SK-N-SH treated with all-trans-retinoic acid at 6 μM for 48 hours (cell line): Measurements from ENCODE around the gene SDK1.

Experiments
- ATAC-seq: fragments of 200-7000 bp; cut with Tn5 transposase; 3 replicates; pipeline ENCODE4 v1.9.1; 2020; ENCODE audit warnings: mild to moderate bottlenecking, moderate library complexity
- ARNTL ChIP-seq: fragments of 450-650 bp; formaldehyde crosslinking; IDR thresholded peaks from 2 replicates; pipeline ENCODE4 v1.5.0; 2020; ENCODE audit warnings: low read depth, mild to moderate bottlenecking, moderate library complexity, borderline replicate concordance
- CSDC2 ChIP-seq: fragments of 250-450 bp; sonication (Bioruptor Pico); IDR thresholded peaks from 2 replicates; pipeline ENCODE4 v1.5.0; 2020; ENCODE audit warnings: mild to moderate bottlenecking, moderate library complexity
- ESRRG ChIP-seq: fragments of 250-450 bp; sonication (Bioruptor Pico); IDR thresholded peaks from 2 replicates; pipeline ENCODE4 v1.6.1; 2021; ENCODE audit warnings: mild to moderate bottlenecking
- GLIS3 ChIP-seq: fragments of 250-450 bp; sonication (Bioruptor Pico); IDR thresholded peaks from 2 replicates; pipeline ENCODE4 v1.5.0; 2020; ENCODE audit warnings: mild to moderate bottlenecking, moderate library complexity
- ISL1 ChIP-seq: fragments of 250-450 bp; sonication (Bioruptor Pico); IDR thresholded peaks from 2 replicates; pipeline ENCODE4 v2.1.2; 2022; ENCODE audit warnings: mild to moderate bottlenecking, moderate library complexity
- PPARA ChIP-seq: fragments of 250-450 bp; sonication (Bioruptor Pico); IDR thresholded peaks from 2 replicates; pipeline ENCODE4 v1.5.0; 2020; ENCODE audit warnings: mild to moderate bottlenecking, borderline replicate concordance
- RARB ChIP-seq: fragments of 250-450 bp; sonication (Bioruptor Pico); IDR thresholded peaks from 2 replicates; pipeline ENCODE4 v1.8.0; 2021; ENCODE audit warnings: mild to moderate bottlenecking, moderate library complexity
- TCF4 ChIP-seq: fragments of 250-450 bp; sonication (Bioruptor Pico); IDR thresholded peaks from 2 replicates; pipeline ENCODE4 v1.8.0; 2021; ENCODE audit warnings: mild to moderate bottlenecking, moderate library complexity, borderline replicate concordance
- TOX ChIP-seq: fragments of 250-450 bp; sonication (Bioruptor Pico); IDR thresholded peaks from 2 replicates; pipeline ENCODE4 v1.8.0; 2021; ENCODE audit warnings: mild to moderate bottlenecking, moderate library complexity, borderline replicate concordance
- ZC3H10 ChIP-seq: fragments of 250-450 bp; sonication (Bioruptor Pico); IDR thresholded peaks from 2 replicates; pipeline ENCODE4 v1.5.1; 2021; ENCODE audit warnings: mild to moderate bottlenecking, moderate library complexity
- ZFP3 ChIP-seq: fragments of 250-450 bp; sonication (Bioruptor Pico); IDR thresholded peaks from 2 replicates; pipeline ENCODE4 v1.5.0; 2020; ENCODE audit warnings: mild to moderate bottlenecking, moderate library complexity
- ZFP30 ChIP-seq: fragments of 450-650 bp; formaldehyde crosslinking; IDR thresholded peaks from 2 replicates; pipeline ENCODE4 v1.5.0; 2022; ENCODE audit warnings: mild to moderate bottlenecking, moderate library complexity
- ZNF565 ChIP-seq: fragments of 450-650 bp; formaldehyde crosslinking; conservative IDR thresholded peaks from 2 replicates; pipeline ENCODE4 v1.5.0; 2020; ENCODE audit warnings: low read depth, mild to moderate bottlenecking, moderate library complexity
- ZNF70 ChIP-seq: fragments of 450-650 bp; formaldehyde crosslinking; IDR thresholded peaks from 2 replicates; pipeline ENCODE4 v1.5.0; 2020; ENCODE audit warnings: mild to moderate bottlenecking, moderate library complexity
- ZNF8 ChIP-seq: fragments of 450-650 bp; formaldehyde crosslinking; IDR thresholded peaks from 2 replicates; pipeline ENCODE4 v1.5.0; 2020; ENCODE audit warnings: mild to moderate bottlenecking, moderate library complexity
- TF ChIP-seq, protein P1 (sequence below): fragments of 250-450 bp; sonication (Bioruptor Pico); IDR thresholded peaks from 2 replicates; pipeline ENCODE4 v1.5.0; 2020; ENCODE audit warnings: mild to moderate bottlenecking, moderate library complexity
- TF ChIP-seq, protein P2 (sequence below): fragments of 250-450 bp; sonication (Bioruptor Pico); IDR thresholded peaks from 2 replicates; pipeline ENCODE4 v1.8.0; 2021; ENCODE audit warnings: low read depth, mild to moderate bottlenecking, moderate library complexity, borderline replicate concordance
- TF ChIP-seq, protein P3 (sequence below): fragments of 250-450 bp; sonication (Bioruptor Pico); IDR thresholded peaks from 2 replicates; pipeline ENCODE4 v1.5.1; 2021; ENCODE audit warnings: mild to moderate bottlenecking, moderate library complexity

SDK1 gene

DNA sequence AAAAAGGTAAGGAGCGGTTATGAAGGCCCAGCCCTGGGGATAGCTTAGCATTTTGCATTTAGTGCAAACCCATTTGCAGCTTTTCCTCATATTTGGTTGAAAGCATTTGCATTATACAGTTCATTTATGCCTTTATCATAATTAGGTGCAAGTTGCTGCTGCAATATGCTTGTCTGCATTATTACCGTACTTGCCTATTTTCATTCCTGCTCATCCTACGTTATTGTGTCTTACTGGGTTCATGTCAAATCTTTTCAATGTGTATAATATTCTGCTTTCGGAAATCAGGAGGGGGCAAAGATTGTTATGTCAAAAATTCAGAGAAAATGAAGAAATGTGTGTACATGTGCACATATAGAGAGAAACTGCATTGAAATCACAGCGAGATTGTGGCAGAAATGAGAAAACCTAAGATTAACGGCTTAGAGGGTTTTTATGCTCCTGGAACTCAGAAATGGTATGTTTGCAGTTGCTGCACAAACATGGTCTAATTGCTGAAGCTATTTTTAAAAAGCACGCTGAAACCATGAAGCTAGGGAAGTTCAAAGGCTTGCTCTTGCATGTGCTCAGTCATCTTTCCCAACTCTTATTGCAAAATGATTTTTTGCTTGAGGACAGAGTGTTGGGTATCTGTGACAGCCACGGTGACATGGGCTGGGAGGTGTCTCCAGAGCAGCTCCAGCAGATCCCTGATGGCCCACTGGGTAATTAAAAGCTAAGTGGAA is 613.2 kb downstream of the SDK1 start:
- ATAC-seq, result no peak
- no peak for TF ChIP-seq ESRRG (CRISPR knock-in tag)
- TF ChIP-seq RARB, result no peak
- TF ChIP-seq, protein P1, sequence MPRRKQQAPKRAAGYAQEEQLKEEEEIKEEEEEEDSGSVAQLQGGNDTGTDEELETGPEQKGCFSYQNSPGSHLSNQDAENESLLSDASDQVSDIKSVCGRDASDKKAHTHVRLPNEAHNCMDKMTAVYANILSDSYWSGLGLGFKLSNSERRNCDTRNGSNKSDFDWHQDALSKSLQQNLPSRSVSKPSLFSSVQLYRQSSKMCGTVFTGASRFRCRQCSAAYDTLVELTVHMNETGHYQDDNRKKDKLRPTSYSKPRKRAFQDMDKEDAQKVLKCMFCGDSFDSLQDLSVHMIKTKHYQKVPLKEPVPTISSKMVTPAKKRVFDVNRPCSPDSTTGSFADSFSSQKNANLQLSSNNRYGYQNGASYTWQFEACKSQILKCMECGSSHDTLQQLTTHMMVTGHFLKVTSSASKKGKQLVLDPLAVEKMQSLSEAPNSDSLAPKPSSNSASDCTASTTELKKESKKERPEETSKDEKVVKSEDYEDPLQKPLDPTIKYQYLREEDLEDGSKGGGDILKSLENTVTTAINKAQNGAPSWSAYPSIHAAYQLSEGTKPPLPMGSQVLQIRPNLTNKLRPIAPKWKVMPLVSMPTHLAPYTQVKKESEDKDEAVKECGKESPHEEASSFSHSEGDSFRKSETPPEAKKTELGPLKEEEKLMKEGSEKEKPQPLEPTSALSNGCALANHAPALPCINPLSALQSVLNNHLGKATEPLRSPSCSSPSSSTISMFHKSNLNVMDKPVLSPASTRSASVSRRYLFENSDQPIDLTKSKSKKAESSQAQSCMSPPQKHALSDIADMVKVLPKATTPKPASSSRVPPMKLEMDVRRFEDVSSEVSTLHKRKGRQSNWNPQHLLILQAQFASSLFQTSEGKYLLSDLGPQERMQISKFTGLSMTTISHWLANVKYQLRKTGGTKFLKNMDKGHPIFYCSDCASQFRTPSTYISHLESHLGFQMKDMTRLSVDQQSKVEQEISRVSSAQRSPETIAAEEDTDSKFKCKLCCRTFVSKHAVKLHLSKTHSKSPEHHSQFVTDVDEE (CRISPR knock-in tag), result no peak
- no peak for TF ChIP-seq ISL1 (CRISPR knock-in tag)
- TF ChIP-seq, protein P2, sequence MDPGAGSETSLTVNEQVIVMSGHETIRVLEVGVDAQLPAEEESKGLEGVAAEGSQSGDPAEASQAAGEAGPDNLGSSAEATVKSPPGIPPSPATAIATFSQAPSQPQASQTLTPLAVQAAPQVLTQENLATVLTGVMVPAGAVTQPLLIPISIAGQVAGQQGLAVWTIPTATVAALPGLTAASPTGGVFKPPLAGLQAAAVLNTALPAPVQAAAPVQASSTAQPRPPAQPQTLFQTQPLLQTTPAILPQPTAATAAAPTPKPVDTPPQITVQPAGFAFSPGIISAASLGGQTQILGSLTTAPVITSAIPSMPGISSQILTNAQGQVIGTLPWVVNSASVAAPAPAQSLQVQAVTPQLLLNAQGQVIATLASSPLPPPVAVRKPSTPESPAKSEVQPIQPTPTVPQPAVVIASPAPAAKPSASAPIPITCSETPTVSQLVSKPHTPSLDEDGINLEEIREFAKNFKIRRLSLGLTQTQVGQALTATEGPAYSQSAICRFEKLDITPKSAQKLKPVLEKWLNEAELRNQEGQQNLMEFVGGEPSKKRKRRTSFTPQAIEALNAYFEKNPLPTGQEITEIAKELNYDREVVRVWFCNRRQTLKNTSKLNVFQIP (CRISPR knock-in tag), result no peak
- TF ChIP-seq, protein P3, sequence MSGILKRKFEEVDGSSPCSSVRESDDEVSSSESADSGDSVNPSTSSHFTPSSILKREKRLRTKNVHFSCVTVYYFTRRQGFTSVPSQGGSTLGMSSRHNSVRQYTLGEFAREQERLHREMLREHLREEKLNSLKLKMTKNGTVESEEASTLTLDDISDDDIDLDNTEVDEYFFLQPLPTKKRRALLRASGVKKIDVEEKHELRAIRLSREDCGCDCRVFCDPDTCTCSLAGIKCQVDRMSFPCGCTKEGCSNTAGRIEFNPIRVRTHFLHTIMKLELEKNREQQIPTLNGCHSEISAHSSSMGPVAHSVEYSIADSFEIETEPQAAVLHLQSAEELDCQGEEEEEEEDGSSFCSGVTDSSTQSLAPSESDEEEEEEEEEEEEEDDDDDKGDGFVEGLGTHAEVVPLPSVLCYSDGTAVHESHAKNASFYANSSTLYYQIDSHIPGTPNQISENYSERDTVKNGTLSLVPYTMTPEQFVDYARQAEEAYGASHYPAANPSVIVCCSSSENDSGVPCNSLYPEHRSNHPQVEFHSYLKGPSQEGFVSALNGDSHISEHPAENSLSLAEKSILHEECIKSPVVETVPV, result no peak

DNA sequence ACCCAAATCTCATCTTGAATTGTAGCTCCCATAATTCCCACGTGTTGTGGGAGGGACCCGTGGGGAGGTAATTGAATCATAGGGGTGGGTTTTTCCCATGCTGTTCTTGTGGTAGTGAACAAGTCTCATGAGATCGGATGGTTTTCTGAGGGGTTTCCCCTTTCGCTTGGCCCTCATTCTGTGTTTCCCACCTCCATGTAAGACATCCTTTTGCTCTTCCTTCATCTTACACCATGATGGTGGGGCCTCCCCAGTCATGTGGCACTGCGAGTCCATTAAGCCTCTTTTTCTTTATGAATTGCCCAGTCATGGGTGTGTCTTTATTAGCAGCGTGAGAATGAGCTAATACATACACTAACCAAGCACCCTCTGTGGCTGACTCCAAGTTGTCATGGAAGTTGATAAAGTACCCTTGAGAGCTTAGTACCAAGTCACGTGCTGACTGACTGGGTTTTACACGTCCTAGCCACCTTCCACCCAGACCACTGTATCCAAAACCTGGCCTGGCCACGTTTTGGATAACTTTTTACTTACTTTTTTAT is 614.4 kb downstream of the SDK1 start:
- TF ChIP-seq, protein P3, result no peak
- no peak for TF ChIP-seq ARNTL
- TF ChIP-seq, protein P1 (CRISPR knock-in tag), result no peak
- ATAC-seq, result no peak

DNA sequence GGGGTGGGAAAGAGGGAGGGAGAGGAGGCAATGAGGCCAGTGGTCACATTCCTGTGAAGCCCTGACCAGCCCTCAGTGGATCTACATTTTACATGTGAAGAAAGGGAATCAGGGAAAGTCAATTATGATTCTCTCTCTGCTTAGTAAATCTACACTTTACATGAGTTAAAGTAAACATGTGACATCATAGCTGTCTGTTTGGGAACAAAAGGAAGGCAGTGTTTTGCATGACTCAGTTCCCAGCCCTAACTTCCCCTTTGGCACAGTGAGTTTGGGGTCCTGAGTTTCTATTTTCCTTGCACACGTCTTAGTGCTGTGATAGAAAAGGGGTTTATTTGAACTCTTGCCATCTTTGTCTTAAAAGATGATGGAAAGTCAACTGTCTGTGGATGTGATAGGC is 615.1 kb downstream of the SDK1 start:
- ATAC-seq, result no peak
- TF ChIP-seq TOX (CRISPR knock-in tag), result no peak
- no peak for TF ChIP-seq ZC3H10 (CRISPR knock-in tag)

DNA sequence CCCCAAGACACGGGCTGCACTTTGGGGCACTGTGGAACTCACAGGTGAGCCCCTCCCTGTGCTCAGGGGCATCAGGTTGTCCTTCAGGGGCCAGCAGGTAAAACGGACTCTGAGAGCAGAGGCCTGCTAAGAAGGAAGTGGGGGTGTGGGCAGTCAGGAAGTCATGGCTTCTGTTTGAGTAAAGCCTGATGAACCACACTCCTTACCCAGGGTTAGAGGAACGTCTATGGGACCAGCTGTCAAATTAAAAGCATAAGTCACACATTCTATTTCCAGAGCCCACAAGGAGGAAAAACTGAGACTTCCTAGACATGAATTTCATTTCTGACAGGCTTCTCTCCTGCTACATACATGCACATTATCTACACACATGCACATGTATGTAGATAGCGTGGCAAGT is 616.4 kb downstream of the SDK1 start:
- TF ChIP-seq RARB, result no peak
- TF ChIP-seq ZNF8 (CRISPR knock-in tag), result no peak
- TF ChIP-seq, protein P1 (CRISPR knock-in tag), result no peak
- TF ChIP-seq TCF4 (CRISPR knock-in tag), result no peak
- no peak for TF ChIP-seq ISL1 (CRISPR knock-in tag)
- no peak for TF ChIP-seq ZNF70 (CRISPR knock-in tag)
- TF ChIP-seq ZNF565 (CRISPR knock-in tag), result no peak
- no peak for TF ChIP-seq ZFP3 (CRISPR knock-in tag)
- TF ChIP-seq CSDC2 (CRISPR knock-in tag), result no peak
- no peak for TF ChIP-seq ZFP30 (CRISPR knock-in tag)
- no peak for TF ChIP-seq TOX (CRISPR knock-in tag)
- TF ChIP-seq, protein P2 (CRISPR knock-in tag), result no peak
- TF ChIP-seq ESRRG (CRISPR knock-in tag), result no peak
- no peak for TF ChIP-seq ARNTL
- no peak for TF ChIP-seq PPARA
- TF ChIP-seq GLIS3 (CRISPR knock-in tag), result no peak
- no peak for ATAC-seq
